T follicular helper cell (primary cell): ENCODE results near the gene TRPM3.

Experiments used
- DNase-seq: peaks from one replicate; pipeline ENCODE4 v3.0.0-alpha.2; 2020; ENCODE audit warnings: low read depth
- total RNA-seq, 2 experiments: gene quantifications; one replicate each; lab custom pipeline; 2026; lab: John Stamatoyannopoulos, UW

Gene TRPM3
- total RNA-seq = 0 reads per million in 2 experiments

DNA sequence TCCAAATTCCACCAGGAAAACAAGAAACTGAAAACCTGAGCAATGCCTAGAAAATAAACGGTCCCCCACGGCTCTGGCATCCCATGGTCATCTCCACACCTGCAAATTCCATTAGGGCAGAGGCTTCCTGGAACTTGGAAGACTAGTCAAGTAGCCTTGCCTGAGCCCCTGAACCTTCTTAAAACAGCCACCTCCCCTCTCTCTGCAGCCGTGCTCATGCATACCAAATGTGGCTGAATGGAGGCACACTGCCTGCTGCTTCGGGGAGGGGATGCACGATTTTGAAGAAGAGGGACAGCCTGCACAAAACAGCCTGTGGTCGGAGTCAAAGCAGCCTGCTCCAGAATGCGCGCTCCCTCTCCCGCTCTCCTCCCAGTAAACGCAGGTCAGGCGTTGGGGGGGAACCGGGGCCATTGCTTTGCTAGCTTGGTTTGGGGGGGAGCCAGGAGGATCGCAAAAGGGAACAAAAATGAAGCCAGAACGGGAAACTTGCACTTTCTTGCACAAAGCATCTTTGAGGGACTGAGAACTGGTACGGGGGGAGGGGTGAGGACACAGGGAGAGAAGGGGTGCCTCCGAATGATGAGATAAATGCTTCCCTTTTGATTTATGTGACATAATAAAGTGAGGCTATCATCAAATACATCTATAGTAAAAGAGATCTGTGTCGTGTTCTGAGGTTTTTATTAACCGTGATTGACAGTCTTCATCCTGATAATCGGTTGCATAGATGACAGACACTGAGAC lies at the start of gene TRPM3:
Gene TRPM3, minus strand, starts transcription at position 347 of the 747 bp plus-strand sequence. Its CDS starts 267 bp downstream, at position 80.
- no peak for DNase-seq

DNA sequence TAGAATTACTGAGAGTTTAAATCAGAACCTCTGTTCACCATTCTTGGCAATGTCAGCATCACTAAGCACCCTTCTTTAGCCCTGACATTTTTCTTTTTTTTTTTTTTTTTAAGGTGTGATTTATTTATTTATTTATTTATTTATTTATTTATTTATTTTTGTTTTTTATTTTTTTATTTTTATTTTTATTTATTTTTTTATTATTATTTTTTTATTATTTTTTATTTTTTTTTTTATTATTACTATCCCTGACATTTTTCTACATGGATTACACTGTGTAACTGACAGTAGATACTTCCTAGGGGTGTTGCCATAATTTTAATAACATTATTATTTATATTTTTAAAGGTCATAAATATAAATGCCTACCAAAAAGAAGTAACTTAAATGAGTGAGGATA lies 47.0 kb upstream of the TRPM3 start:
- no peak for DNase-seq

DNA sequence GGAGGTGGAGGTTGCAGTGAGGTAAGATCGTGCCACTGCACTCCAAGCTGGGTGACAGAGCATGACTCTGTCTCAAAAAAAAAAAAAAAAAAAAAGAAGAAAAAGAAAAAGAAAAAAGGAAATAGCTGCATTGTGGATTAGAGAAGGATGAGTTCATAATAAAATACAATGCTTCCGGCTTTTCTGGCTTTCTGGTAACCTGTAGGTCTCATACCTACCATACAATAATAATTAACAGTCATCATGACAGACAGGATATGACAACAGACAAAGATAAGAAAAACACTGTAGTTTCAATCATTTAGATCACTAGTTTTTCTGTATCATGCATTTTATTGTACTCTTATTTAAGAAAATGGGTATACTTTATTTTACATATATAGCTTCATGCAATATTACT lies 40.7 kb upstream of the TRPM3 start:
- no peak for DNase-seq

DNA sequence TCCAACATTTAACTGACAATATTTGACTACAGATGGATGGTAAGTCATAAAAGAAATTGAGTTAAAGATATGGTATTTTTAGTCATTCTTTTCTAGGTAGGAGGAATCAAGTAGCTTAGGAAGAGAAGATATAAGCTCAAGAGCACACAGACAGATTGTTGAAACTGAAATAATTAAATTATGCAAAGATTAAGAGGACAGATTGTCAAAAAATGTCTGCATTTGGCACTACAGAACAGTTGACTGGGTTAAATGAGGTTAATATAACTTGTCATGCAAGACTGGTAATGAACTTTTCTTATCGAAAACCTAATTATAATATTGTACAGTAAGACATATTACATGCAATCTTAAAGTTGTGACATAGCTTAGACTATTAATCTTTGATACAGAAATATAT lies 36.3 kb upstream of the TRPM3 start:
- DNase-seq = no peak

DNA sequence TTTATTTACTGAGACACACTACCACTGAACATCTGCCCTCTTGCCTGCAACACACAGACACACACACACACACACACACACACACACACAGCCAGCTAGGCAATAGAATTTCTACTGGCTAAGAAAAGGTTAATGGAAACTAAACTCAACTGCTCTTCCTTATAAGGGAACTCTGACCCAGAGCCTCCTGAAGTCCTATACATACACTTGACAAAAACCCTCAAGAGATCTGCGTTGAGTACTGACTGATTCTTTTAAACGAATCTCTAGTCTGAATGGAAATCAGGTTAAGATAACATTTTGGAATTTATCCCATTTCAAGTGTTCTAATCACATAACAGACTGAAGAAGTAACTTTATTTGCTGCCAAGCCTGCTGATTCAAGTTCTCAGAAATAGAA lies 25.9 kb upstream of the TRPM3 start:
- no peak for DNase-seq

DNA sequence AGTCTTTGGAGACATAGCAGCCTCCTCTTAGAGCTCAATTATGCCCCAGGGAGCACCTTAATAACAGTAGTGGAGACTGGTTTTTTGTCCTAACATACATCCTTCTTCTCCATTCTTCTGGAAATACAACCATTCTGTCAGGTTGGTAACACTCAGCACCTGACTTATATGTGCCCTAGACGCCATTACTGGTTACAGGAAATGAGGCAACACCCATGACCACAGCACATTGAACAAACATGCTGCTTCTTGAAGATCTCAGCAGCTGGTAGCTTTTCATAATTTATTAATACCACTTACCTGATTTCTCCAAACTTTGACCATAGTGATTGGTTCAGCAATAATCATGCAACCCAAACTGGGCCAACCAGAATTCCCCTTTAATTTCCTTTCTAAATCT lies 25.1 kb upstream of the TRPM3 start:
- DNase-seq = no peak

DNA sequence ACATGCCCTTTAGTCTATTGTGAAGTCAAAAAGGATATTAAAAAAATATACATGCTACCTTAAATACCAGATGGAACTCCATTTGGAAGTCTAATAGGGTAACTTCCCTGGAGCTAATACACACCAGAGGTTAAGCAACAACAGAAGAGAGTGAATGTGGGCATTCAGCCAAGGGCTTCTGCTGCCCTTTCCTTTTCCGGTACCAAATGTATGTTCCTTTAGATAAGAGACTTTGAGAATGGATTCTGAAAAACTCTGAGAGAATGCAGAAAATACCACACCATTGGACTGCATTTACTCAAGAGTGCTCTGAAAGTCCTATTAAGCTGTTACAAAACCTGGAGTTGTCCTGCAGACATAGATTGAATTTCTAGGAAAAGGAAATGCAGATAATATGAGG lies 23.8 kb upstream of the TRPM3 start:
- no peak for DNase-seq

DNA sequence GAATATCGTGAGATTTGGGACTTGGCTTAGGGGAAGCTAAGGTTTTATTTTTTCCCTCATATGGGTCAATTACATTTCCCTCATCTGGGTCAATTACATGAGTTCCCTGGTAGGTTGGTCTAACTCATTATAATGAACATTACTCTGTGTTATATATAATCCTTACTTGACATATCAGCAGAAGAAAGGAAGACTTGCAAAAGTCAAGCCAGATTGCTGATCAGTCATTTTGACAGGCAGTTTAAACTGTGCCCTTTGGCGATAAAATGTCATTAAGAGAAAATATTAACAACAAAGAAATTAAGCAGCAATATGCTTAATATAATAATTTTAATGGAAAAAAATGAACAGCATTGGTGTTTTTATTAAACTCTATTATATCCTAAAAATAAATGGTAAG lies 23.1 kb upstream of the TRPM3 start:
- DNase-seq = no peak

DNA sequence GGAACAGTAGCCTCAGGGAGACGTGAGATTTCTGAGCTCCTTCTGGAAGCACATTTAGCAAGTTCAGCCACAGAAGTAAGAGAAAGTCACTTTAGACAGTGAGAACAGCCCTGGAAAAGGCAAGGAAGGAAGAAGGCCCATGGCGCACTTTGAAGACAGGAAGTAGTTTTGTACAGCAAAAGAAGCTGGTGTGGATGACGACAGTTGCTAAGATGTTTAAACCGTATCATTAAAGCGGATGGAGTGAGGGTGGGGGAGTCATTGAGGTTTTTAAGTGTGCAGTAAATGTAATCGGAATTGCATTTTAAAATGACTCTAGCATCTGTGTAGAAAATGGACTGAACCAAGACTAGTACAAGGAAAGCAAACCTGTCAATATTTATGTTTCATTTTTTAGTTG lies 15.3 kb upstream of the TRPM3 start:
- DNase-seq = no peak

DNA sequence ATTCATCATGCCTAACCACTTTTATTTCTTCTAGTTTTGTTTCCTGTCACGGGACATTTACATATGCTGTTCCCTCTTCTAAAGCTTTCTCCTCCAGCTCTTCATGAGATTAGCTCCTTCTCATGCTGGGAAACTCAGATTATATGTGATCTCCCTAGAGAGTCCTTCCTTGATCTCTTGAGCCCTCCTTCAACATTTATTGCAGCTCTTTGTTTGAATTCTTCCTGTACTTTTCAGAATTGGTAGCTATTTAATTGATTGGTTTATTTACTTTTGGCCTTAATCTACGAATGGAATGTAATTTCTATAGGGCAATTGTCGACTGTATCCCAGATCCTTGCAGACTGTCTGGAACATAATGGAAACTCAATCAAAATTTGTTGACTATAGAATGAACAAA lies 9.7 kb upstream of the TRPM3 start:
- no peak for DNase-seq

DNA sequence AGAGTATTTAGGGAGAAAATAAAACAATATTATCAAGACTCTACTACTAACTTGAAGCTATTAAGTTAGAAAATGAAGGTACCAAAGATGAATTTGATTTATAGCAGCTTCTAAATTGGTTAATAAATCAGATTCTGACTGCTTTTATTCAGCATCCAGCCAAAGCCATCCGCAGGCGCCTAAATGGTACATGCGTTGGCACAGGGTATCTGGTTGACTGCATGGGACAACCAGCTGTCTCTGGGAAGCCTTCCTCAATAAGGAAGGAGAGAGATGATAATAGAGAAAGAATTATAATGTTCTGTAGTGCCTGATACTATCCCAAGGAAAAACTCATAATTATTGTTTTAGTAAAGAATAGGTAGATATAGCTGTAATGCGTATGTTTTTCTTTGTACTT lies 9.1 kb upstream of the TRPM3 start:
- DNase-seq = no peak

DNA sequence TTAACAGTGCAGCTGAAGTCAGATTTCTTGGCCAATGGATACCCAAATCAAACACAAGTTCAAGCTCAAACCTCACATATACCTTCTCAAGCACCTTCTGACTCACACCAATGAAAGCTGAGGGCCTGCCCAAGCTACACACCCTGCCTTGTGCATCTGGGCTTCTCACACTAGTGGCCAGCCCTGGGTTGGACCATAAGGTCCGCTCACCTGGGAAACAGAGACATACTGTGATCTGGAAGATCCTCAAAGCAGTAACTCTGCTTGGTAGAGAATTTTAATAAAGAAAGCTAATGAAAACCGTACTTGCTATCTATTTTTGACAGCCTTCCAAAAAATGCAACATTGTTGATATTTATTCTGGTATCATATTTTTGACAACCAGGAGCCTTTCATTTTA lies 7.4 kb upstream of the TRPM3 start:
- DNase-seq = no peak

DNA sequence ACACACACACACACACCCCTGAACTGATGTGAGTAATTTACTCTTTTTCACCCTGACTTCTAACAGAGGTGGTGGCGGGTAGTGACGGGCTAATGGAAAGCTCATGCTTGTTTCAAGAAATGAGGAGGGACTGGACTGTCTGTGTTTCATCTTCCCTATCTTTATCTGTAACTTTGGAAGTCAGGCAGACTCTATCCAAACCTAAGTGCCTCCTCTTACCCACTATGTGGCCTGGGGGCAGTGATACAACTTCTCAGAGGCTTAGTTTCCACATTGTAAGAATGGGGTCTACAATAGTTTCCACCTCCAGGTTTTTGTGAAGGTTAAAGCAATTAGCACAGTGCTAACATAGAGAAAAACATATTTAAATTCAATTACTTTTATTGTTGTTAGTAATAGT lies 5.9 kb upstream of the TRPM3 start:
- no peak for DNase-seq

DNA sequence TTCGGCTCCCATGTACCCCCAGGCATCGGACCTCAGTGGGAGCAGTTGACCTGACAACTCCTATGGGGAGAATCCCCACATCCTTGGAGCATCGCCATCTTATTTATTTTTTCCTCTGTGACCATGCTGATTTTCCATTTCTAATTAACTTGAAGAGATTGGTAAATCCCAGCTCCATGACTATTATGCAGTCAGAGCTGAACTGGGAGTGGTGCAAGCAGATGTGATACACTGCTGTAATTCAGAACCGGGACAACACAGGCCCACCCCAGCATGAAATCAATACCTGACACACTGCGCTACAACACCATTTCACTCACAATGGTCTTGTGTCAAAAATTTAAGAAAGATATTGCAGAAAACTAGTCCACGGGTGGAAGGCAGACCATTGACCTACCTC lies 1.0 kb upstream of the TRPM3 start:
- no peak for DNase-seq

DNA sequence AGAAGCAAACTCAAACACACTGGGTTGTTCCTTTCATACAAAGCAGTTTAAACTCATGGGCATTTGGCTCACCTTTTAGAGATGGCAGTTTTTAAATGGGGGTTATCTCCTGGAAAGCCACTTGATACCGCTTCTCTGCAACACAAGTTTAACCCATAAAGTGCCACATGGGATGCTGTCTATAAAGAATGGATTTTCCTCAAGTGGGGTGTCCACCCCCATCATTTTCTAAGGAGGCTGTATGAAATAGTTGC lies 528 bp upstream of the TRPM3 start:
- DNase-seq = no peak

DNA sequence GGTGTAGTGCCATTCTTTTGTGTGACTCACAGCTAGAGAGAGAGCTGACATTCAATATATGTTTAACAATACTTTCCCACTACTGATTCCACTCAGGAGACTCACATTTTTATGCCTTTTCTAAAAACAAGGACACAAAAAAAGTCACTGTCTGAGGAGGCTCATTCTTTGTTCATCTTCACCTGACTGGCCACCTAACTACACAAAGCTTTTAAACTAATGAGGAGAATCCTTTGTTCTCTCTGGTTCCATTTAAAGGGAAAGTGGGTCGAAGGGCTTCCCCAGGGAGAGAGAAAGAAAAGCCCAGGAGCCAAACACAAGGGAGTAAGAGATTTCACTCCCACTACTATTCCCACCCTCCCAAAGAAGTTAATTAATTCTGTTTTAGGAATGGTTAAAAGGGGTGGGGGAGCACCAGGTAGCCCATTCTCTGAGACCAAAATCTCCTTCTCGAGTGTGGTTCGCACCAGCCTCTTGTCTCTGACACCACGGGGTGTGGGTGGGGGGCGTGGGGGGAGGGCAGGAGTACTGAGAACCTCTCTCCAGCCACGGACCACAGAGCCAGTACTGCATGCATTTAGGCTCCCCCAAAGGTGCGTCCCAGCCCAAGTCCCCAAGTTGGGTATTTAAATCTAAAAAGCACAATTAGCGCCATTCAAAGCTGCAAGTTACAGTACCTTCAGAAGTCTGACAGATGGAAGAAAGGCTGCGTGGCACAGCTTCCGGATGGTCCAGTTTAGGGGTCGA lies 747 bp downstream of the TRPM3 start:
- no peak for DNase-seq

DNA sequence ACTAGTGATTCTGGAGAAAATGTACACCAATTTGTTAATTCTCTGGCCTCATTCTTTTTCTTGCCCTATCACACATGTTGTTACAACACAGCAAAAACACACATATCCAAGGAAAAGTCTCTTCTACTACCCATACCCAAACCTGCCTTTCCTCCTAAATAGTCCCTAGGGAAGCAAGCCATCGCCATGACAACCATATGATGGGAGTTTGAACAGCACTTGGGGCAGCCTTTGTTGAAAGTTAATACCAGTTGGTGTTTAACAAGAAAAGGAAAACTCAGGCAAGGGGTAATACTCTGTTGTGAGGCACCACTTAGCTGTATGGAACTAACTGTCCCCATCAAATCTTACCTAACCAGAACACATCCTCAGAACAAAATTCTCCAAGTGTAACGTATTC lies 1.7 kb downstream of the TRPM3 start:
- DNase-seq = no peak

DNA sequence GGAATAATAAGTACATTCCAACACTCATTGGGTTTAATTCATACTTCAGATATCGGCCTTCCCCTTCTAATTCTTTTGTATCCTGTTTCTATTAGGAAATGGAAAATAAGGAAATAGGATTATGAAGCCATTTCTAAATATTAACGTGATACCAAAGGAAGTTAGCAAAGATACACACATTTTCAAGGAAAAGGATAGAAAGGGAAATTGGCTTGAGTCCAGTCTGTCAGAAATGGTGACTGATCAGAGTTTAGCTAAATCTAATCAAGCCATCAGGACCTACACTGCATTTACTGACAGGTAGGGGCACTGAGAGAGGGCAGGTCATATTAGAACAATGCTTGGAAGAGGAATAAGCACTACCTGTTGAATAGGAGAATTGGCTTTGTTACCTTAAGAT lies 3.1 kb downstream of the TRPM3 start:
- no peak for DNase-seq

DNA sequence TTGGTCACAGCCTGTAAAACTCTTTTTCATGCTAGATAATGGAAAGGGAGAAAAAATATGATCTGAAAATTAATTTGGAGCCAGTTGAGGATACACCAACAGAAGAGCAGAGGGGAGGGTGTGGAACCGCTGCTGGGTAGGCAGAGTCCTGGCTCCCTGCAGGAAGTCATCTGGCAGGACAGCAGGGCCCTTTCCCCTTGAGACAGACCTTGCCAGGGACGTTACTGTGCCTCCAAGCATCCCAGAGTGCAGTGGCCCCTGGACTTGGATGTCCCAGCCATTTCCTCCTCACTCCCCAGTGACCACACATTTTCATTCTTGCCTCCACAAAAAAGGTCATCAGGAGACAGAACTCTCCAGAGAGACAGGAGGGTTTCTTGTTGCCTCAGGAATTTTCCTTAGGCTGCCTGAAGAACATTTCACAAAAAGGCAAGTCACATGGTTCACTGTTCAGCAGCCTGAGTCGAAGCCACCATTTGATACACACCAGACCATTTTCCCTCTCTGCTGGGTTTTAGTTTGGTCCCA lies 5.9 kb downstream of the TRPM3 start:
- DNase-seq = no peak

DNA sequence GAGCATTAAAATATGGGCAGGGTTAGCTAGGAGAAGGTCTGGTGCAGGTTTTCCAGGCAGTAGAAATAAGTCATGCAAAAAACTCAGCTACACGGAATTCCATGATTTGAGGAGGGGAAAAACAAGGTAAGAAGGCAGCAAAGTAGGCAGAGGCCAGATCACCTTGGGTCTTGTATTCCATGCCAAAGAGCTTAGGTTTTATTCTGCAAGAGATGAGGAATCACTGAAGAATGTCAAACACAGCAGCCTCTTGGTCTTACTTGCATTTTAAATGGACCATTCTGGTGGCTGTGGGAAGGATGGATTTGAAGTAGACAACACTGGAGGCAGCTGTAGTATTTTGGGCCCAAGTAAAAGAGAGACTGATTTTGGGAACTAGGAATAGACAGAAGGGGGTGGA lies 8.6 kb downstream of the TRPM3 start:
- no peak for DNase-seq

DNA sequence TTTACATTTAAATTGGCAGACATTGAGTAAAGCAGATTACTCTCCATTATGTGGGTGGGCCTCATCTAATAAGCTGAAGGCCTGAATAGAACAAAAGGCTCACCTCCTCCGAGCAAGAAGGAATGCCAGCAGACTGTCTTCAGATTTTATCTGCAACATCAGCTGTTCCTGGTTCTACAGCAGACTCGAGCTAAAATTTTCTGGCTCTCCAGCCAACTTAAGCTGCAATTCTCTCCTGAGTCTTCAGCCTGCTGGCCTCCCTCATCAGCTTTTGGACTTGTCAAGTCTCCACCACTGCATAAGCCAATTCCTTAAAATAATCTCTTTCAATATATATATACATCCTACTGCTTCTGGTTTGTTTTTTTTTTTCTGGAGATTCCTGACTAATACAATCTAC lies 12.5 kb downstream of the TRPM3 start:
- no peak for DNase-seq

DNA sequence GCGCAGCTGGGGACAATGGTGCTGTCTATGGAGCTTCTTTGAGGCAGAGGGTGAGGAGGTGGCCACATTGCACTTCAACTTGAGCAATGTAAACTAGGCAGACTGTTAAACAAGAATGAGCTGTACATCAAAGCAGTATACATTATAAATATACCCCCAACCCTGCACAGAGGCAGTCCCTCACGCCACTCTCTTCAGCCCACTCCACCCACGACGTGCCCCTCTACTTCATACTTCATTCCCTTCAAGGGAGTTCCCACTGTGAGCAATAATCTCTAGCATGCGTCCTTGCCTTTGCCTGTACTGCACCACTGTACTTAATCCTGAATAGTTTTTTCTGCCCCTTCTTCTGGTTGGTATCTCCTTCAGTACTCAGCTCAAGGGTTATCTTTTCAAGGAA lies 14.4 kb downstream of the TRPM3 start:
- no peak for DNase-seq

DNA sequence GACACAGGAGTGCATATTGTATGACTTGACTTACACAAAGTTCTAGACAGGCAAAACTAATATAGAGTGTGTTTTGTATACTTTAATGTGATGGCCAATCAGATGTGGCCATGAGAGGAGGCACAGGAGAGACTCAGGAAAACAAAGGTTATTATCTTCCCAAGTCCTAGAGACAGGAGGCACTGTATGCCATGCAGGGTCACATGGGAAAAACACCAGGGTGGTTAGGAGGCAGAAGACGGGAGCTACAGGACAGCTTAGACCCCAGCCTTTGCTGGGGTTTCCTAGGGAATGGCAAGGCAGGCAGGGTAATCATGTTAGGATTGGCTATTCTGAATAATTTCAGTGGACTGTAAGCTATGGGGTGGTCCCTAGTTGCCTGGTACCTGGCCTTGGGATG lies 16.2 kb downstream of the TRPM3 start:
- DNase-seq = no peak

DNA sequence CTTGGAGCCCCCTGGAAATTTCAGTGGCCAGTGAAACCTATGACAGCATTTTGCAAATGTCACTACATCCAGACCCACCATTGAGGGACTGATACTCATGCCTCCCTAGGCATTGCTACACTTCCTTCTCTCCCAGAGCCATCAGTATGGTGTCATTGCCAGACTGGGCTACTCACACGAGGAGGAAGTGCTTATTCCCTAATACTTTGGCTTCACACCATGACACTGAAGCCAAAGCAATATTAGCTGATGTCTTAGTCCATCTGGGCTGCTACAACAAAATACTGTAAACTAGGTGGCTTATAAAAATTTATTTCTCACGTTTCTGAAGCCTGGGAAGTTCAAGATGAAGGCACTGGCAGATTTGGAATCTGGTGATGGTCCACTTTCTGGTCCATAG lies 22.6 kb downstream of the TRPM3 start:
- no peak for DNase-seq
